Measurements from ENCODE around the gene UBASH3B. TPM values are rescaled to one million over a fixed set of nuclear protein-coding genes. Genes with fewer than 3 reads are reported as not detected.

Gene UBASH3B
- total and polyA plus RNA-seq, 2 of the 13 experiments (the other 11 are each of a cell fraction or from before 2014, with no cell fraction given) = 4.4 to 7.6 TPM

DNA sequence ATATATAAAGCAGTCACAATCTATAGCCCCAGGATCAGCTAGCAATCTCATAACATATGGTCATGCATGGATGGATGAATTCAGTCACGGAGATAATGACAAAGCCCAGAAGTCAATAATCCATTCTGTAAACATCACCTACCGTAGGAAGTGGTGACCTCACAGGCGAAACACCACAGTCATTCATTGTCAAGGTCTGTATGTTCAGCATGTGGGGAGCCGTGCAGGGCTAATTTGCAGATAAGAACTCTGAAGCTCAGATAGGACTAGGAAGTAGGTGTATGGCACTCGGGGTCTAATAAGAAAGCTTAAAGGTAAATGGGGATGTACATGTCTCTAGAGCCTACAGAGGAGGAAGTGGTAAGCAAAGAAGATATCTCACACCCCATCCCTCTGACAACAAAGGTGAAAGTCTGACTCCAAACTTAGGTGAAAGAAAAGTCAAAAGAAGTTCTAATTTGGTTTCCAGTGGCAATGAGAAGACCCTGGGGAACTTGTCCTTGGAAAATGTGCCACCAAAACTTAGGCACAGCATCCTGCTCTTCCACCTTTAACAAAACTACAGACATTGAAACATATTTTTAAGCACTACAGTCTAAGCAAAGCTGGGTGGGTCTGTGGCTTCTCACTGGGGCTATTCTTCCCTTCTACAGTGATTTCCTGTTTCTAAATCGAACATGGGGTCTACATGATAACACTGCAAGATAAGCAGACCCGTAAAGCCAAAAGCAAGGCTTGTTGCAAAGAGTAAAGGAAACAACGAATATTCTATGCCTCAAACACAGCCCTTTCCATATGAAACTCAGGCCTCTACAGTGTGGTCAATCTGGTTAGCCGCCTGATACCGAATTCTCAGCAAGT is 188.0 kb downstream of the UBASH3B start (continued):
- TF ChIP-seq, protein P1, sequence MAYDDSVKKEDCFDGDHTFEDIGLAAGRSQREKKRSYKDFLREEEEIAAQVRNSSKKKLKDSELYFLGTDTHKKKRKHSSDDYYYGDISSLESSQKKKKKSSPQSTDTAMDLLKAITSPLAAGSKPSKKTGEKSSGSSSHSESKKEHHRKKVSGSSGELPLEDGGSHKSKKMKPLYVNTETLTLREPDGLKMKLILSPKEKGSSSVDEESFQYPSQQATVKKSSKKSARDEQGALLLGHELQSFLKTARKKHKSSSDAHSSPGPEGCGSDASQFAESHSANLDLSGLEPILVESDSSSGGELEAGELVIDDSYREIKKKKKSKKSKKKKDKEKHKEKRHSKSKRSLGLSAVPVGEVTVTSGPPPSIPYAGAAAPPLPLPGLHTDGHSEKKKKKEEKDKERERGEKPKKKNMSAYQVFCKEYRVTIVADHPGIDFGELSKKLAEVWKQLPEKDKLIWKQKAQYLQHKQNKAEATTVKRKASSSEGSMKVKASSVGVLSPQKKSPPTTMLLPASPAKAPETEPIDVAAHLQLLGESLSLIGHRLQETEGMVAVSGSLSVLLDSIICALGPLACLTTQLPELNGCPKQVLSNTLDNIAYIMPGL (CRISPR knock-in tag; IDR thresholded peaks at IDR 0.05; ENCODE audit: borderline replicate concordance in 1 of 2, low read depth in 1 of 2) = no peak
- no peak for TF ChIP-seq MYC (CRISPR knock-in tag; IDR thresholded peaks at IDR 0.05; ENCODE audit: borderline replicate concordance)
- TF ChIP-seq RARG (CRISPR knock-in tag; IDR thresholded peaks at IDR 0.05; ENCODE audit: low read depth) = no peak
- TF ChIP-seq ZNF558 (CRISPR knock-in tag; IDR thresholded peaks at IDR 0.05; ENCODE audit: borderline replicate concordance) = no peak
- TF ChIP-seq IRX3 (CRISPR knock-in tag; IDR thresholded peaks at IDR 0.05; ENCODE audit: borderline replicate concordance, low read depth) = no peak
- TF ChIP-seq HMG20A (CRISPR knock-in tag; IDR thresholded peaks at IDR 0.05; ENCODE audit: borderline replicate concordance) = peak; percentile 77; the same call in 1 of the 2 replicates
- peak; percentile 18 for TF ChIP-seq SKI (IDR thresholded peaks at IDR 0.05; ENCODE audit: partially characterized antibody)
- TF ChIP-seq, protein P2, sequence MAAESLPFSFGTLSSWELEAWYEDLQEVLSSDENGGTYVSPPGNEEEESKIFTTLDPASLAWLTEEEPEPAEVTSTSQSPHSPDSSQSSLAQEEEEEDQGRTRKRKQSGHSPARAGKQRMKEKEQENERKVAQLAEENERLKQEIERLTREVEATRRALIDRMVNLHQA (CRISPR knock-in tag; IDR thresholded peaks at IDR 0.05) = no peak
- TF ChIP-seq MBD4 (IDR thresholded peaks at IDR 0.05; ENCODE audit: borderline replicate concordance, low read length) = no peak
- TF ChIP-seq, protein P3, sequence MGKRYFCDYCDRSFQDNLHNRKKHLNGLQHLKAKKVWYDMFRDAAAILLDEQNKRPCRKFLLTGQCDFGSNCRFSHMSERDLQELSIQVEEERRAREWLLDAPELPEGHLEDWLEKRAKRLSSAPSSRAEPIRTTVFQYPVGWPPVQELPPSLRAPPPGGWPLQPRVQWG (CRISPR knock-in tag; IDR thresholded peaks at IDR 0.05; ENCODE audit: borderline replicate concordance, low read depth) = no peak
- TF ChIP-seq, protein P4, sequence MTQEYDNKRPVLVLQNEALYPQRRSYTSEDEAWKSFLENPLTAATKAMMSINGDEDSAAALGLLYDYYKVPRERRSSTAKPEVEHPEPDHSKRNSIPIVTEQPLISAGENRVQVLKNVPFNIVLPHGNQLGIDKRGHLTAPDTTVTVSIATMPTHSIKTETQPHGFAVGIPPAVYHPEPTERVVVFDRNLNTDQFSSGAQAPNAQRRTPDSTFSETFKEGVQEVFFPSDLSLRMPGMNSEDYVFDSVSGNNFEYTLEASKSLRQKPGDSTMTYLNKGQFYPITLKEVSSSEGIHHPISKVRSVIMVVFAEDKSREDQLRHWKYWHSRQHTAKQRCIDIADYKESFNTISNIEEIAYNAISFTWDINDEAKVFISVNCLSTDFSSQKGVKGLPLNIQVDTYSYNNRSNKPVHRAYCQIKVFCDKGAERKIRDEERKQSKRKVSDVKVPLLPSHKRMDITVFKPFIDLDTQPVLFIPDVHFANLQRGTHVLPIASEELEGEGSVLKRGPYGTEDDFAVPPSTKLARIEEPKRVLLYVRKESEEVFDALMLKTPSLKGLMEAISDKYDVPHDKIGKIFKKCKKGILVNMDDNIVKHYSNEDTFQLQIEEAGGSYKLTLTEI (CRISPR knock-in tag; conservative IDR thresholded peaks at IDR 0.05) = no peak
- TF ChIP-seq ZSCAN9 (CRISPR knock-in tag; IDR thresholded peaks at IDR 0.05; ENCODE audit: borderline replicate concordance) = no peak
- no peak for TF ChIP-seq MATR3 (CRISPR knock-in tag; IDR thresholded peaks at IDR 0.05)
- TF ChIP-seq SOX6 (IDR thresholded peaks at IDR 0.05) = no peak
- TF ChIP-seq SOX6 (CRISPR knock-in tag; IDR thresholded peaks at IDR 0.05) = peak; percentile 85
- TF ChIP-seq, protein P5, sequence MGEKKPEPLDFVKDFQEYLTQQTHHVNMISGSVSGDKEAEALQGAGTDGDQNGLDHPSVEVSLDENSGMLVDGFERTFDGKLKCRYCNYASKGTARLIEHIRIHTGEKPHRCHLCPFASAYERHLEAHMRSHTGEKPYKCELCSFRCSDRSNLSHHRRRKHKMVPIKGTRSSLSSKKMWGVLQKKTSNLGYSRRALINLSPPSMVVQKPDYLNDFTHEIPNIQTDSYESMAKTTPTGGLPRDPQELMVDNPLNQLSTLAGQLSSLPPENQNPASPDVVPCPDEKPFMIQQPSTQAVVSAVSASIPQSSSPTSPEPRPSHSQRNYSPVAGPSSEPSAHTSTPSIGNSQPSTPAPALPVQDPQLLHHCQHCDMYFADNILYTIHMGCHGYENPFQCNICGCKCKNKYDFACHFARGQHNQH (CRISPR knock-in tag; IDR thresholded peaks at IDR 0.05) = peak; percentile 49; the same call in 1 of the 2 replicates
- no peak for TF ChIP-seq CCAR2 (optimal IDR thresholded peaks at IDR 0.05; ENCODE audit: low read depth, low read length)
- TF ChIP-seq ZNF292 (CRISPR knock-in tag; IDR thresholded peaks at IDR 0.05; ENCODE audit: borderline replicate concordance, low read depth) = no peak
- TF ChIP-seq ZNF644 (CRISPR knock-in tag; IDR thresholded peaks at IDR 0.05; ENCODE audit: low read depth) = peak; percentile 69
- TF ChIP-seq, protein P6, sequence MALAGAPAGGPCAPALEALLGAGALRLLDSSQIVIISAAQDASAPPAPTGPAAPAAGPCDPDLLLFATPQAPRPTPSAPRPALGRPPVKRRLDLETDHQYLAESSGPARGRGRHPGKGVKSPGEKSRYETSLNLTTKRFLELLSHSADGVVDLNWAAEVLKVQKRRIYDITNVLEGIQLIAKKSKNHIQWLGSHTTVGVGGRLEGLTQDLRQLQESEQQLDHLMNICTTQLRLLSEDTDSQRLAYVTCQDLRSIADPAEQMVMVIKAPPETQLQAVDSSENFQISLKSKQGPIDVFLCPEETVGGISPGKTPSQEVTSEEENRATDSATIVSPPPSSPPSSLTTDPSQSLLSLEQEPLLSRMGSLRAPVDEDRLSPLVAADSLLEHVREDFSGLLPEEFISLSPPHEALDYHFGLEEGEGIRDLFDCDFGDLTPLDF (CRISPR knock-in tag; IDR thresholded peaks at IDR 0.05) = no peak
- peak; percentile 70 for TF ChIP-seq CREB1 (IDR thresholded peaks at IDR 0.05)
- TF ChIP-seq CREB1 (CRISPR knock-in tag; IDR thresholded peaks at IDR 0.05) = peak; percentile 63
- no peak for TF ChIP-seq ELF4 (CRISPR knock-in tag; IDR thresholded peaks at IDR 0.05; ENCODE audit: borderline replicate concordance)

Measured in HepG2 (cell line).